HEK293 (cell line): ENCODE results near the gene CPNE4.

Experiments
- CTCF ChIA-PET: fragments of 350-600 bp; formaldehyde crosslinking; extraction: SDS; loops from one replicate; lab custom pipeline; 2021; ENCODE audit warnings: antibody characterized with exemption; lab: Yijun Ruan, JAX
- POLR2A ChIA-PET: fragments of 300-600 bp; formaldehyde crosslinking; extraction: SDS; loops from one replicate; lab custom pipeline; 2020; ENCODE audit warnings: antibody characterized with exemption, inconsistent platforms; lab: Yijun Ruan, JAX
- H3K27ac ChIP-seq: fragments of 200-500 bp; sonication (Bioruptor generic); 2 replicates; pipeline ENCODE4 v1.5.1; 2014; ENCODE audit warnings: low read depth, low read length, control low read depth, inconsistent platforms; ENCODE audit errors: extremely low read depth
- H3K36me3 ChIP-seq, 2 experiments: fragments of 200-500 bp in 1 of 2; sonication (Bioruptor generic) in 1 of 2; 1 replicate in 1 of 2; 2 replicates in 1 of 2; pipeline ENCODE4 v1.5.1; 2014 to 2017; ENCODE audit warnings: inconsistent platforms in 2 of 2, low read length in 2 of 2; ENCODE audit not compliant: control insufficient read depth in 2 of 2, insufficient read depth in 1 of 2
- H3K4me1 ChIP-seq: fragments of 200-500 bp; sonication (Bioruptor generic); 2 replicates; pipeline ENCODE4 v1.5.1; 2014; ENCODE audit warnings: mild to moderate bottlenecking, low read length, inconsistent platforms; ENCODE audit not compliant: control insufficient read depth, insufficient read depth
- H3K4me3 ChIP-seq: 2 replicates; pipeline ENCODE4 v1.5.1; 2011; ENCODE audit warnings: low read depth, mild to moderate bottlenecking, control low read depth, low read length, moderate library complexity
- H3K9me3 ChIP-seq: fragments of 200-500 bp; sonication (Bioruptor generic); 2 replicates; pipeline ENCODE4 v1.5.1; 2014; ENCODE audit warnings: low read depth, low read length, inconsistent platforms; ENCODE audit not compliant: control insufficient read depth, insufficient read depth
- BCL11A ChIP-seq: fragments of 450-650 bp; formaldehyde crosslinking; IDR thresholded peaks from 2 replicates; pipeline ENCODE4 v1.5.1; 2016; ENCODE audit warnings: low read depth, missing biosample characterization, missing genetic modification characterization
- IKZF3 ChIP-seq: fragments of 450-650 bp; IDR thresholded peaks from 2 replicates; pipeline ENCODE4 v1.5.0; 2018; ENCODE audit warnings: missing biosample characterization, mild to moderate bottlenecking, missing genetic modification characterization, moderate library complexity
- MZF1 ChIP-seq: fragments of 450-650 bp; formaldehyde crosslinking; IDR thresholded peaks from 2 replicates; pipeline ENCODE4 v1.5.1; 2017; ENCODE audit warnings: missing biosample characterization, missing genetic modification characterization, borderline replicate concordance
- SP3 ChIP-seq: fragments of 450-650 bp; formaldehyde crosslinking; IDR thresholded peaks from 2 replicates; pipeline ENCODE4 v1.5.1; 2016; ENCODE audit warnings: missing biosample characterization, missing genetic modification characterization
- TCF7L2 ChIP-seq: IDR thresholded peaks from 2 replicates; pipeline ENCODE4 v1.6.1; 2011; ENCODE audit warnings: low read depth, mild to moderate bottlenecking, inconsistent platforms, low read length, moderate library complexity, borderline replicate concordance
- ZBTB1 ChIP-seq: fragments of 450-650 bp; formaldehyde crosslinking; IDR thresholded peaks from 2 replicates; pipeline ENCODE4 v1.5.1; 2016; ENCODE audit warnings: missing biosample characterization, missing genetic modification characterization
- ZBTB21 ChIP-seq: fragments of 450-650 bp; formaldehyde crosslinking; IDR thresholded peaks from 2 replicates; pipeline ENCODE4 v1.5.1; 2017; ENCODE audit warnings: missing biosample characterization, missing genetic modification characterization
- ZFP41 ChIP-seq: fragments of 450-650 bp; formaldehyde crosslinking; IDR thresholded peaks from 2 replicates; pipeline ENCODE4 v1.5.1; 2016; ENCODE audit warnings: missing biosample characterization, missing genetic modification characterization, borderline replicate concordance
- ZNF169 ChIP-seq: fragments of 450-650 bp; formaldehyde crosslinking; IDR thresholded peaks from 2 replicates; pipeline ENCODE4 v1.5.1; 2016; ENCODE audit warnings: missing biosample characterization, missing genetic modification characterization
- ZNF223 ChIP-seq: fragments of 450-650 bp; formaldehyde crosslinking; IDR thresholded peaks from 2 replicates; pipeline ENCODE4 v1.5.1; 2016; ENCODE audit warnings: missing biosample characterization, missing genetic modification characterization
- ZNF391 ChIP-seq: fragments of 450-650 bp; formaldehyde crosslinking; IDR thresholded peaks from 2 replicates; pipeline ENCODE4 v1.5.1; 2016; ENCODE audit warnings: low read depth, missing biosample characterization, missing genetic modification characterization, borderline replicate concordance
- ZNF416 ChIP-seq: fragments of 450-650 bp; formaldehyde crosslinking; IDR thresholded peaks from 2 replicates; pipeline ENCODE4 v1.5.1; 2016; ENCODE audit warnings: missing biosample characterization, missing genetic modification characterization
- ZNF426 ChIP-seq: fragments of 450-650 bp; formaldehyde crosslinking; IDR thresholded peaks from 2 replicates; pipeline ENCODE4 v1.5.1; 2017; ENCODE audit warnings: missing biosample characterization, missing genetic modification characterization, mild to moderate bottlenecking, inconsistent platforms, moderate library complexity
- ZNF473 ChIP-seq: fragments of 450-650 bp; formaldehyde crosslinking; IDR thresholded peaks from 2 replicates; pipeline ENCODE4 v1.5.1; 2017; ENCODE audit warnings: missing biosample characterization, missing genetic modification characterization
- ZNF501 ChIP-seq: fragments of 450-650 bp; formaldehyde crosslinking; IDR thresholded peaks from 2 replicates; pipeline ENCODE4 v1.5.1; 2016; ENCODE audit warnings: missing biosample characterization, missing genetic modification characterization
- ZNF544 ChIP-seq: fragments of 450-650 bp; formaldehyde crosslinking; IDR thresholded peaks from 2 replicates; pipeline ENCODE4 v1.5.0; 2017; ENCODE audit warnings: missing biosample characterization, missing genetic modification characterization
- ZNF747 ChIP-seq: fragments of 450-650 bp; formaldehyde crosslinking; IDR thresholded peaks from 2 replicates; pipeline ENCODE4 v1.5.1; 2016; ENCODE audit warnings: missing biosample characterization, missing genetic modification characterization
- ZNF792 ChIP-seq: fragments of 450-650 bp; formaldehyde crosslinking; IDR thresholded peaks from 2 replicates; pipeline ENCODE4 v1.5.1; 2016; ENCODE audit warnings: missing biosample characterization, missing genetic modification characterization
- TF ChIP-seq, protein P1 (sequence below): fragments of 450-650 bp; formaldehyde crosslinking; IDR thresholded peaks from 2 replicates; pipeline ENCODE4 v1.5.1; 2016; ENCODE audit warnings: missing biosample characterization, missing genetic modification characterization
- TF ChIP-seq, protein P2 (sequence below): fragments of 450-650 bp; formaldehyde crosslinking; conservative IDR thresholded peaks from 2 replicates; pipeline ENCODE4 v1.5.1; 2016; ENCODE audit warnings: low read depth, missing biosample characterization, missing genetic modification characterization
- TF ChIP-seq, protein P3 (sequence below): fragments of 450-650 bp; formaldehyde crosslinking; IDR thresholded peaks from 2 replicates; pipeline ENCODE4 v1.5.0; 2017; ENCODE audit warnings: missing biosample characterization, missing genetic modification characterization, borderline replicate concordance
- TF ChIP-seq, protein P4 (sequence below): fragments of 450-650 bp; formaldehyde crosslinking; IDR thresholded peaks from 2 replicates; pipeline ENCODE4 v1.5.1; 2017; ENCODE audit warnings: missing biosample characterization, missing genetic modification characterization

CPNE4 gene

DNA sequence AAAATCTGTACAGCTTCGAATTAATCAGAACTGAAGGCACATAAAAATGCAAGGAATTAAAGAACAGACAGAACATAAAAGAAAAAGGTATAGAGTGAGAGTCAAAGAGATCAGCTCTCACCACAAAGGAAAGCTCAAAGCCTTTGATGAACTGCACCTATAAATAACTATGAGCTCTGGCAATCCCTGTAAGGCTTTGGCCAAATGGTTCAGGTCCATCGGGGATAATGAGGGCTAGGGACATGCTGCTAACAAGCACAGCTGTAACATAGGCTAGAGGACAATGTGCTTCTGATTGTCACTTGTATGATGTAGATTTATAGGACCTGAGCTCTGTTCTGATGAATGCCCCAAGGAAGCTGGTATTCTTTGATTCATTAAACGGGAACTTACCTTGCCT, 418.1 kb downstream of the CPNE4 start:
- TF ChIP-seq ZFP41 (tag by site-specific recombination) = no peak
- TF ChIP-seq, protein P1, sequence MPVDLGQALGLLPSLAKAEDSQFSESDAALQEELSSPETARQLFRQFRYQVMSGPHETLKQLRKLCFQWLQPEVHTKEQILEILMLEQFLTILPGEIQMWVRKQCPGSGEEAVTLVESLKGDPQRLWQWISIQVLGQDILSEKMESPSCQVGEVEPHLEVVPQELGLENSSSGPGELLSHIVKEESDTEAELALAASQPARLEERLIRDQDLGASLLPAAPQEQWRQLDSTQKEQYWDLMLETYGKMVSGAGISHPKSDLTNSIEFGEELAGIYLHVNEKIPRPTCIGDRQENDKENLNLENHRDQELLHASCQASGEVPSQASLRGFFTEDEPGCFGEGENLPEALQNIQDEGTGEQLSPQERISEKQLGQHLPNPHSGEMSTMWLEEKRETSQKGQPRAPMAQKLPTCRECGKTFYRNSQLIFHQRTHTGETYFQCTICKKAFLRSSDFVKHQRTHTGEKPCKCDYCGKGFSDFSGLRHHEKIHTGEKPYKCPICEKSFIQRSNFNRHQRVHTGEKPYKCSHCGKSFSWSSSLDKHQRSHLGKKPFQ (tag by site-specific recombination) = no peak
- TF ChIP-seq, protein P2, sequence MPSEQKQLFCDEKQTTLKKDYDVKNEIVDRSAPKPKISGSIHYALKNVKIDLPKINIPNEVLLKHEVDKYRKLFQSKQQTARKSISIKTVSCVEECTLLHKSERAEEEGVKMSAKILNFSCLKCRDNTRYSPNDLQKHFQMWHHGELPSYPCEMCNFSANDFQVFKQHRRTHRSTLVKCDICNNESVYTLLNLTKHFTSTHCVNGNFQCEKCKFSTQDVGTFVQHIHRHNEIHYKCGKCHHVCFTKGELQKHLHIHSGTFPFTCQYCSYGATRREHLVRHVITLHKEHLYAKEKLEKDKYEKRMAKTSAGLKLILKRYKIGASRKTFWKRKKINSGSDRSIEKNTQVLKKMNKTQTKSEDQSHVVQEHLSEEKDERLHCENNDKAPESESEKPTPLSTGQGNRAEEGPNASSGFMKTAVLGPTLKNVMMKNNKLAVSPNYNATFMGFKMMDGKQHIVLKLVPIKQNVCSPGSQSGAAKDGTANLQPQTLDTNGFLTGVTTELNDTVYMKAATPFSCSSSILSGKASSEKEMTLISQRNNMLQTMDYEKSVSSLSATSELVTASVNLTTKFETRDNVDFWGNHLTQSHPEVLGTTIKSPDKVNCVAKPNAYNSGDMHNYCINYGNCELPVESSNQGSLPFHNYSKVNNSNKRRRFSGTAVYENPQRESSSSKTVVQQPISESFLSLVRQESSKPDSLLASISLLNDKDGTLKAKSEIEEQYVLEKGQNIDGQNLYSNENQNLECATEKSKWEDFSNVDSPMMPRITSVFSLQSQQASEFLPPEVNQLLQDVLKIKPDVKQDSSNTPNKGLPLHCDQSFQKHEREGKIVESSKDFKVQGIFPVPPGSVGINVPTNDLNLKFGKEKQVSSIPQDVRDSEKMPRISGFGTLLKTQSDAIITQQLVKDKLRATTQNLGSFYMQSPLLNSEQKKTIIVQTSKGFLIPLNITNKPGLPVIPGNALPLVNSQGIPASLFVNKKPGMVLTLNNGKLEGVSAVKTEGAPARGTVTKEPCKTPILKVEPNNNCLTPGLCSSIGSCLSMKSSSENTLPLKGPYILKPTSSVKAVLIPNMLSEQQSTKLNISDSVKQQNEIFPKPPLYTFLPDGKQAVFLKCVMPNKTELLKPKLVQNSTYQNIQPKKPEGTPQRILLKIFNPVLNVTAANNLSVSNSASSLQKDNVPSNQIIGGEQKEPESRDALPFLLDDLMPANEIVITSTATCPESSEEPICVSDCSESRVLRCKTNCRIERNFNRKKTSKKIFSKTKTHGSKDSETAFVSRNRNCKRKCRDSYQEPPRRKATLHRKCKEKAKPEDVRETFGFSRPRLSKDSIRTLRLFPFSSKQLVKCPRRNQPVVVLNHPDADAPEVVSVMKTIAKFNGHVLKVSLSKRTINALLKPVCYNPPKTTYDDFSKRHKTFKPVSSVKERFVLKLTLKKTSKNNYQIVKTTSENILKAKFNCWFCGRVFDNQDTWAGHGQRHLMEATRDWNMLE (tag by site-specific recombination) = no peak
- no peak for TF ChIP-seq ZBTB1 (tag by site-specific recombination)
- TF ChIP-seq ZNF792 = no peak
- CTCF ChIA-PET = interaction anchor here (0.6 kb wide), 1 partner anchor 418 kb away, joined by 3 read pairs; the partner anchor contains the start of gene CPNE4
- Histone ChIP-seq H3K4me3 (no peak overlapping the region), H3K27ac (no peak overlapping the region), H3K4me1 (no peaks in the 10 kb centered on the region), H3K36me3 (no peaks in the 10 kb centered on the region), H3K9me3 (no peaks in the 10 kb centered on the region)
- POLR2A ChIA-PET = no interaction called here

DNA sequence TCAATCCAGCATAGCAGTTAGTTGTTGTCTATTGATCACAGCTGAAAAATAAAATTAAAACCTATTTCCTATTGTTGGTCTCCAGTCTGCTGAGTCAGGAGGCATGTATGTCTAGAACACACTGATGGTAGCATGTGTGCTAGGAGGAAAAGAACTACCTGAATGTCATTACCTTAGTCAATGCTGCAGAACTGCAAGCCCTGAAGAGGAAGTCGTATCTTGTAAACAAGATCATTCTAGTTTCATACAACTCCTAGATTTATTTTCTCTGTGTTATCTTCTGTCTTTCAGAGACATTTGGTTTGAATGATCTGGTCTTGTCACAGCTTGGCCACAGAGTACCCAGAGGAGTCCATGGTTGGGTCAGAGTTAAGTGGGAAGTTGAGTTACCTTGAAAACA, 422.1 kb downstream of the CPNE4 start:
- ChIA-PET POLR2A (no interaction called here), CTCF (interaction anchor here (0.6 to 0.8 kb wide), 2 partner anchors 13 to 580 kb away, joined by 3 to 4 read pairs; no protein-coding TSS in a partner anchor)
- no peaks in the 10 kb centered on the region for H3K4me1 ChIP-seq
- TF ChIP-seq ZNF169 (tag by site-specific recombination) (no peak), SP3 (no peak), ZNF544 (tag by site-specific recombination) (no peak), ZNF501 (tag by site-specific recombination) (no peak), ZNF223 (tag by site-specific recombination) (no peak), ZNF416 (tag by site-specific recombination) (no peak), TCF7L2 (no peak), ZNF426 (tag by site-specific recombination) (no peak), MZF1 (tag by site-specific recombination) (no peak), ZNF747 (tag by site-specific recombination) (no peak)
- no peaks in the 10 kb centered on the region for H3K36me3 ChIP-seq
- no peak overlapping the region for H3K27ac ChIP-seq
- H3K4me3 ChIP-seq = no peak overlapping the region
- no peaks in the 10 kb centered on the region for H3K9me3 ChIP-seq

DNA sequence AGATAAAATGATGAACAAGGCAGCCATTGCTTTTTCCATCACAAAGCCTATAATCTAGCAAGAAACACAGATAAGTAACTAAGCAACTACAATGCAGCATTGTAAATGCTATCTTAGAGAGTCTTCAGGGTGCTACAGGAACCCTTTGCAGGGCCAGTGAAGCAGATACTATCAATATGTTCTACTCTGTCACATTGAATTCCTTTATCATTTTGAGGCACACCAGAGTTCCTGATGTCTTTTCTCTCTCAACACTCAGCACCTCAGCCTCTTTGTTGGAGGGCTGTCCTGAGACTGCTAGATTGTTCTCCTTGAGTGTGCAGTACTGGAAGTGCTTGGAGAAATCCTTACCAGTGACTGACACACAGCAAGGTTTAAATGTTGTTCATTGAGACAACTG, 424.6 kb downstream of the CPNE4 start:
- Histone ChIP-seq H3K9me3 (no peaks in the 10 kb centered on the region), H3K4me3 (no peak overlapping the region), H3K4me1 (no peaks in the 10 kb centered on the region), H3K27ac (no peak overlapping the region), H3K36me3 (no peaks in the 10 kb centered on the region)
- CTCF ChIA-PET = no interaction called here
- POLR2A ChIA-PET = no interaction called here
- TF ChIP-seq, protein P3, sequence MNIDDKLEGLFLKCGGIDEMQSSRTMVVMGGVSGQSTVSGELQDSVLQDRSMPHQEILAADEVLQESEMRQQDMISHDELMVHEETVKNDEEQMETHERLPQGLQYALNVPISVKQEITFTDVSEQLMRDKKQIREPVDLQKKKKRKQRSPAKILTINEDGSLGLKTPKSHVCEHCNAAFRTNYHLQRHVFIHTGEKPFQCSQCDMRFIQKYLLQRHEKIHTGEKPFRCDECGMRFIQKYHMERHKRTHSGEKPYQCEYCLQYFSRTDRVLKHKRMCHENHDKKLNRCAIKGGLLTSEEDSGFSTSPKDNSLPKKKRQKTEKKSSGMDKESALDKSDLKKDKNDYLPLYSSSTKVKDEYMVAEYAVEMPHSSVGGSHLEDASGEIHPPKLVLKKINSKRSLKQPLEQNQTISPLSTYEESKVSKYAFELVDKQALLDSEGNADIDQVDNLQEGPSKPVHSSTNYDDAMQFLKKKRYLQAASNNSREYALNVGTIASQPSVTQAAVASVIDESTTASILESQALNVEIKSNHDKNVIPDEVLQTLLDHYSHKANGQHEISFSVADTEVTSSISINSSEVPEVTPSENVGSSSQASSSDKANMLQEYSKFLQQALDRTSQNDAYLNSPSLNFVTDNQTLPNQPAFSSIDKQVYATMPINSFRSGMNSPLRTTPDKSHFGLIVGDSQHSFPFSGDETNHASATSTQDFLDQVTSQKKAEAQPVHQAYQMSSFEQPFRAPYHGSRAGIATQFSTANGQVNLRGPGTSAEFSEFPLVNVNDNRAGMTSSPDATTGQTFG (tag by site-specific recombination) = no peak
- TF ChIP-seq IKZF3 (tag by site-specific recombination) (no peak), ZNF416 (tag by site-specific recombination) (no peak), ZNF223 (tag by site-specific recombination) (no peak), BCL11A (tag by site-specific recombination) (no peak), ZBTB21 (tag by site-specific recombination) (no peak), ZNF391 (tag by site-specific recombination) (no peak), ZNF473 (no peak)
- TF ChIP-seq, protein P4, sequence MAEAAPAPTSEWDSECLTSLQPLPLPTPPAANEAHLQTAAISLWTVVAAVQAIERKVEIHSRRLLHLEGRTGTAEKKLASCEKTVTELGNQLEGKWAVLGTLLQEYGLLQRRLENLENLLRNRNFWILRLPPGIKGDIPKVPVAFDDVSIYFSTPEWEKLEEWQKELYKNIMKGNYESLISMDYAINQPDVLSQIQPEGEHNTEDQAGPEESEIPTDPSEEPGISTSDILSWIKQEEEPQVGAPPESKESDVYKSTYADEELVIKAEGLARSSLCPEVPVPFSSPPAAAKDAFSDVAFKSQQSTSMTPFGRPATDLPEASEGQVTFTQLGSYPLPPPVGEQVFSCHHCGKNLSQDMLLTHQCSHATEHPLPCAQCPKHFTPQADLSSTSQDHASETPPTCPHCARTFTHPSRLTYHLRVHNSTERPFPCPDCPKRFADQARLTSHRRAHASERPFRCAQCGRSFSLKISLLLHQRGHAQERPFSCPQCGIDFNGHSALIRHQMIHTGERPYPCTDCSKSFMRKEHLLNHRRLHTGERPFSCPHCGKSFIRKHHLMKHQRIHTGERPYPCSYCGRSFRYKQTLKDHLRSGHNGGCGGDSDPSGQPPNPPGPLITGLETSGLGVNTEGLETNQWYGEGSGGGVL = no peak
